ENCODE measurements around the gene TEC.
A peak's percentile ranks its signal among the peaks of the same experiment; 100 is the strongest.

Gene TEC

GRCh38 chr4:48153791-48154550, 115.7 kb downstream of the TEC start:
- no peak for DNase-seq

DNA sequence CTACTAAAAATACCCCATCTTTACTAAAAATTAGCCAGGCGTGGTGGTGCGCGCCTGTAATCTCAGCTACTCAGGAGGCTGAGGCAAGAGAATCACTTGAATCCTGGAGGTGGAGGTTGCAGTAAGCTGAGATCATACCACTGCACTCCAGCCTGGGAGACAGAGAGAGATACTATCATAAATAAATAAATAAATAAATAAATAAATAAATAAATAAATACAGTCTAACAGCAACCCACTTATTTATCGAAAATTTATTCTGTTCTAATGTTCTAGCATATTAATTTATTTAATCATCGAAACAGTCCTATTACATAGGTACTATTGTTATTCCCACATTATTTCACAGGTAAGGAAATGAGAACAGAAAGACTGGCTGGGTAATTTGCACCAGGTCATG, 117.4 kb downstream of the TEC start:
- no peak for DNase-seq

GRCh38 chr4:48149827-48150370, 119.7 kb downstream of the TEC start:
- no peak for DNase-seq

GRCh38 chr4:48147621-48148020, 122.0 kb downstream of the TEC start:
- DNase-seq: no peak

DNA sequence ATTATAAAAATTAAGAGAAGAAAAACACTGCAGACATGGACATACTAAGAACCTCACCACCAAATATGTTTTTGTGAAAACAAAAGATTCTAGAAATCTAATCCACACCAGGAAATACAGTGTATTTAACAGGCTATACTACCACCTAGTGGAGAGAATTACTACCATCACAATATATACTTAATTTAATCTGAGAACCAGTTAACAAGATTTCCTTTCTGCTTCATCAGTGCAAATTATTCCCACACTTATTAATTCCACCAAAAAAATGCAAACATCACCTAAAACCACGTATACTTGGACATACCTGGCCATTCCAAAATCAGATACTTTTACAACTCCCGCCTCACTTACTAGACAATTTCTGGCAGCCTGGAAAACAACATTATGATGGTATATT, 128.6 kb downstream of the TEC start:
- DNase-seq: no peak

DNA sequence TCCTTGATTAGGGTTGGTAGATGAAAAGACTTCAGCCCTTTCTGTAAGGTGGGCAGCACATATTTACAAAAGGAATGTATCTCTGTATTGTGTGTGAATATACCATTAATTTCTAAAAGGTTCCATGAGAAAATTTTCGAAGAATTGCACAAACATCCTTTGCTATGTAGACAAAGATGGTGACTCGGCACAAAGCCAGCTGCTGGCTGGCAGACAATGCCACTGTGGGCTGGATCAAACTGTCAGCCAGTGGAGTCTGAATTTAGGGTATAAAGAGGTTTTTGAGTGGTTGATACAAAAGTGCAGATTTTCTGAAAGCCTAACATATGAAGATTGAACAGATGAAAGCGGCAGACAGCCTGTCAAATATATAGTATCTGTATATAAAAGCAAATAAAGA, 129.9 kb downstream of the TEC start:
- no peak for DNase-seq

GRCh38 chr4:48138936-48139335, 130.7 kb downstream of the TEC start:
- no peak for DNase-seq

- no peak for DNase-seq
Observed at GRCh38 chr4:48138511-48138910, 131.1 kb downstream of the TEC start.

- DNase-seq: no peak
Observed at GRCh38 chr4:48137846-48138245, 131.8 kb downstream of the TEC start.

GRCh38 chr4:48134081-48134480, 135.6 kb downstream of the TEC start, which contains the start of gene TXK:
Gene TXK, minus strand, starts transcription at chr4:48134250. Its CDS starts 80 bp downstream, at chr4:48134170.
- DNase-seq: no peak

DNA sequence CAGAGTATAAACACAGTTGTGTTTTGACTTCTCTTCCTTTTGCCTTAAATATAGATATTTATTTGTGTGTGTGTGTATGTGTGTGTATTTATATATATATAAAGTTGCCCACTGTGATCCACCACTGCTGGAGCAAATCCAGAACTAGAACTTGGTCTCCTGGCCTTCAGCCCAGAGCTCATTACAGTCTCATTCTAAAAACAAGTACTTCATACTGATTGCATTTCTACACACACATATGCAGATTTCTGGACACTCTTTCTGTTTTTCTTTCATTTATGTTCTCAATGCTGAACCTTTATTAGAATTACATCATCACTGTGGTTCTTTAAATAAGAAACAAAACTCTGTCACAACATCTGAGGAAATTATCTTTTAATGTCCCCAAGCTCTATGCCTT, 136.0 kb downstream of the TEC start:
- no peak for DNase-seq

DNA sequence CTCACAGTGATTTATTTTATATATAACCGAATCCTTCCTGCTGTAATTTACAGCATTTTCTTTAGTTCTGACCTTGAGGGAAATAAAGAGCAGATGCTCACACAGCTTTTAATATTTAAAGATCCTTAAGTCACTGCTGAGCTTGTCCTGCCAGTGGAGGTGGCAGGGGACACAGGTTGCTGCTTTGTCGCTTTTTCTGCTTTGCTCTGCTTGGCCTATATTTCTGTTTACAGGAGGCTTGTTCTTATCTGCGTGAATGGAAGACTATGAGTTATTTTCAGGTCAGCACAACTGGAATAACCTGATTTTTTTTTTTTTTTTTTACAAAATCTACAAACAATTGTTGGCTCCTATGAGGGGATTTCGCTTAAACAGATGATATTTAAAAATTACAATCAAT, 137.9 kb downstream of the TEC start:
- DNase-seq: no peak

- no peak for DNase-seq
Observed at GRCh38 chr4:48130100-48130499, 139.5 kb downstream of the TEC start.

GRCh38 chr4:48129307-48130014, 140.2 kb downstream of the TEC start:
- peak; percentile 78 for DNase-seq

DNA sequence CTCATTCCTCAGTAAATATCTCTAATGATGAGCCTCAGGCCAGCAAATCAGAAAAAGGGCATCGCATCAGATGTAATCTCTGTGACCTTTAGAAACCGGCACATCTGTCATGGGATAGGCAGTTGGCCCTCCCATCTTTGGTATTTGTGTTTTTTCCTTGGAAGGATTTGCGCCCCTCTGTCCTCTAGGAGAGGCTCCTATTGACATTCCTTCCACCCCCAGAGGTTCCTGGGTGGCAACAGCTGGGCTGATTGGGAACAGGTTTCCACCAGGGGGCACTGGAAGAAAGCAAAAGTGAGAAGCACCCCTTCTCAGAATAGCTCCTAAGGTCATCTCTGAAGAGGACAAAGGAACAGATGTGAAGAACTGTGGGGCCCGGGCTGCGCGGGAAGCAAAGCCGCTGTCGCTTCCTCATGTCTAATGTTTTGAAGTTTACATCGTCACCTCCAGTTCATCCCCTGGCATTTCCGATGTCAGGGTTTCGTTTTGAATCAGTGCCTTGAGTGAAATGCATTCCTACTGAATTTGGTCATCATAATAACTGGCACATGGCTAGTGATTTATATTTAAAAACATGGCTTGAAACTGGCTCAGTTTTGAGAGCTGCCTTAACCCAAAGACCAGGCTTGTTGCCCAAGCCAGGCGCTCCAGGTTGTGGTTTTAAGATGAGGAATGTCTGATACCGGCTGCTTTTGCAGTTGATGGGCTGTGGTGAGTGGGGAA, 141.8 kb downstream of the TEC start:
- DNase-seq: peak; percentile 85

DNA sequence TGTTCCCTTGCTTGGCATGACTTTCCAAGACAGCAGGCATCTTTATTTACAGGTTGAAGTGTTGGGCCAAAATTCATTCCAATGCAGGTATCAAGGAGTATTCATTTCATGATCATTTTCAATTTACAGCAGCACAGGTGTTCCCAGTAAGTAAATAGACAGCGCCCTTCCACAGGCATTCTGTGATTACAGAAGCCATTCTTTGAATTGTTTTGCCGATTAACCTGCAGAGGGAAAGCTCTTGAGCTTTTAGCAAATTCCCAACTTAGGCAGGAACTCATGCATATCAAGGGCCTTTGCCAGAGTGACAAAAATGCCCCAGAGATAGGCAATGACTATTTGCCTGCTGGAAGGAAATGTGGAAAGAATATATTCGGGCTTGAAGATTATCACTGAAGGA, 142.4 kb downstream of the TEC start:
- DNase-seq: no peak

GRCh38 chr4:48126621-48127020, 143.0 kb downstream of the TEC start:
- no peak for DNase-seq

- no peak for DNase-seq
Observed at GRCh38 chr4:48124870-48125269, 144.8 kb downstream of the TEC start.

- DNase-seq: no peak
Observed at GRCh38 chr4:48122756-48123155, 146.9 kb downstream of the TEC start.

- no peak for DNase-seq
Observed at GRCh38 chr4:48121180-48121579, 148.5 kb downstream of the TEC start.

- no peak for DNase-seq
Observed at GRCh38 chr4:48120132-48120531, 149.5 kb downstream of the TEC start.

DNA sequence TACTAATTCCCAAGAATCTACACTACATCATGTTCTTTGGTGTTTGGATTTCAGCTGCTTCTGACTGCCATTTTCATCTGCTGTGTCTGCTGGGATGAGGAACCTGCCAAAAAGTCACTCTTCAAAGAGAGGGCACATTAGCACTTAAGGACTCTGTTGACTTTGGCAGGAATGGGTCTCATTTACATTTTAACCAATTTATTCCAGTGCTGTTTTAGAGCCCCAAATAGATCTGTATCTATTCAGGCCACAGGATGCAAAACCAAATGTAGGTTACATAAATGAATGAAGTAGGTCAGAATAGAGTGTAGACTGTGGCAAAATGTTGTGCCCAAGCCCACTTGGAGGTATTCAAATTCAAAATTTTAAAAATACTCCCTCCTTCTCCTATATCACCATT, 150.0 kb downstream of the TEC start:
- DNase-seq: no peak

DNA sequence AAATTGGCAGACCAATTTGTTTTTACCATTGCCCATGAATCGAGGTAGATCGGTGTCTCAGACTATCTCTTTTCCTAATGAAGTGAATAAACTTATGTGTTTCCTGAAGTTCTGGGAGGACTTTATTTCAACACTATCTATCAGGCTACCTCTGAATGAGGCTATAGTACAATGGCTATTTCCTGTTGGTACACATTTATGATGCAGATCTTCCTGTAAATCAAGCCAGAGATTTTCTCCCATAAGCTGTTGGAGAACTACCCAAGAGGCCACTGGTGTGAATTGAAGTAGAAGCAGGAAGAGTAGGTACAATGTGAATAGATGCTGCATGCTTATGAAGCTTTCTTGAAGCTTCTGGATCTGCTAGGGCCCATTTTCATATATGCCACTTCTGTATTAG, 151.6 kb downstream of the TEC start:
- no peak for DNase-seq

DNA sequence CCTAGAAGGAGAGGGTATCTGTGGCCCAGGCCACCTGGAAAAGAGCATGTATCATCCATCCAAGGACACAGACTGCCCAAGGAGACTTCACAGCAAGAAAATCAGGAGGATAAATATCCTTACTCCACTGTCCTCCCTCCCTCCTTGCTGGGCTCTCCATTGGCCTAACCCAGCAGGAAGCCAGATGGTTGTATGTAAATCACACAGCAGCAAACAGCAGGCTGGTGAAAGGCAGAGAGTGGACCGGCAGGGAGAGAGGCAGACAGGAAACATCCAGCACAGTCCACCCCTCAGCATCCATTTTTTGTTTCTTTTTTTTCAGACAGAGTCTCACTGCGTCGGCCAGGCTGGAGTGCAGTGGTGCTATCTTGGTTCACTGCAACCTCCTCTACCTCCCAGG, 153.1 kb downstream of the TEC start:
- no peak for DNase-seq

All from activated CD8-positive, alpha-beta memory T cell treated with anti-CD3 and anti-CD28 coated beads for 24 hours (primary cell).